SK-N-SH treated with all-trans-retinoic acid at 6 μM for 48 hours (cell line): ENCODE results near the gene OR13C2.

ENCODE experiments used
- ATAC-seq: fragments of 200-7000 bp; cut with Tn5 transposase; 3 replicates; pipeline ENCODE4 v1.9.1; 2020; ENCODE audit warnings: mild to moderate bottlenecking, moderate library complexity
- ARNTL ChIP-seq: fragments of 450-650 bp; formaldehyde crosslinking; IDR thresholded peaks from 2 replicates; pipeline ENCODE4 v1.5.0; 2020; ENCODE audit warnings: low read depth, mild to moderate bottlenecking, moderate library complexity, borderline replicate concordance
- BACH2 ChIP-seq: fragments of 250-450 bp; sonication (Bioruptor Pico); IDR thresholded peaks from 2 replicates; pipeline ENCODE4 v1.9.0; 2021; ENCODE audit warnings: mild to moderate bottlenecking, borderline replicate concordance
- CSDC2 ChIP-seq: fragments of 250-450 bp; sonication (Bioruptor Pico); IDR thresholded peaks from 2 replicates; pipeline ENCODE4 v1.5.0; 2020; ENCODE audit warnings: mild to moderate bottlenecking, moderate library complexity
- ESRRG ChIP-seq: fragments of 250-450 bp; sonication (Bioruptor Pico); IDR thresholded peaks from 2 replicates; pipeline ENCODE4 v1.6.1; 2021; ENCODE audit warnings: mild to moderate bottlenecking
- GLIS3 ChIP-seq: fragments of 250-450 bp; sonication (Bioruptor Pico); IDR thresholded peaks from 2 replicates; pipeline ENCODE4 v1.5.0; 2020; ENCODE audit warnings: mild to moderate bottlenecking, moderate library complexity
- ISL1 ChIP-seq: fragments of 250-450 bp; sonication (Bioruptor Pico); IDR thresholded peaks from 2 replicates; pipeline ENCODE4 v2.1.2; 2022; ENCODE audit warnings: mild to moderate bottlenecking, moderate library complexity
- PPARA ChIP-seq: fragments of 250-450 bp; sonication (Bioruptor Pico); IDR thresholded peaks from 2 replicates; pipeline ENCODE4 v1.5.0; 2020; ENCODE audit warnings: mild to moderate bottlenecking, borderline replicate concordance
- RARB ChIP-seq: fragments of 250-450 bp; sonication (Bioruptor Pico); IDR thresholded peaks from 2 replicates; pipeline ENCODE4 v1.8.0; 2021; ENCODE audit warnings: mild to moderate bottlenecking, moderate library complexity
- SNAI2 ChIP-seq: fragments of 250-450 bp; sonication (Bioruptor Pico); IDR thresholded peaks from 2 replicates; pipeline ENCODE4 v1.5.0; 2020; ENCODE audit warnings: mild to moderate bottlenecking, moderate library complexity
- TCF4 ChIP-seq: fragments of 250-450 bp; sonication (Bioruptor Pico); IDR thresholded peaks from 2 replicates; pipeline ENCODE4 v1.8.0; 2021; ENCODE audit warnings: mild to moderate bottlenecking, moderate library complexity, borderline replicate concordance
- TOX ChIP-seq: fragments of 250-450 bp; sonication (Bioruptor Pico); IDR thresholded peaks from 2 replicates; pipeline ENCODE4 v1.8.0; 2021; ENCODE audit warnings: mild to moderate bottlenecking, moderate library complexity, borderline replicate concordance
- ZFP3 ChIP-seq: fragments of 250-450 bp; sonication (Bioruptor Pico); IDR thresholded peaks from 2 replicates; pipeline ENCODE4 v1.5.0; 2020; ENCODE audit warnings: mild to moderate bottlenecking, moderate library complexity
- ZFP30 ChIP-seq: fragments of 450-650 bp; formaldehyde crosslinking; IDR thresholded peaks from 2 replicates; pipeline ENCODE4 v1.5.0; 2022; ENCODE audit warnings: mild to moderate bottlenecking, moderate library complexity
- ZNF70 ChIP-seq: fragments of 450-650 bp; formaldehyde crosslinking; IDR thresholded peaks from 2 replicates; pipeline ENCODE4 v1.5.0; 2020; ENCODE audit warnings: mild to moderate bottlenecking, moderate library complexity
- ZNF8 ChIP-seq: fragments of 450-650 bp; formaldehyde crosslinking; IDR thresholded peaks from 2 replicates; pipeline ENCODE4 v1.5.0; 2020; ENCODE audit warnings: mild to moderate bottlenecking, moderate library complexity
- TF ChIP-seq, protein P1 (sequence below): fragments of 250-450 bp; sonication (Bioruptor Pico); IDR thresholded peaks from 2 replicates; pipeline ENCODE4 v1.5.1; 2020; ENCODE audit warnings: low read depth, mild to moderate bottlenecking, moderate library complexity
- TF ChIP-seq, protein P2 (sequence below): fragments of 250-450 bp; sonication (Bioruptor Pico); IDR thresholded peaks from 2 replicates; pipeline ENCODE4 v1.5.1; 2021; ENCODE audit warnings: mild to moderate bottlenecking, moderate library complexity
- TF ChIP-seq, protein P3 (sequence below): fragments of 250-450 bp; sonication (Bioruptor Pico); IDR thresholded peaks from 2 replicates; pipeline ENCODE4 v1.5.0; 2020; ENCODE audit warnings: mild to moderate bottlenecking, moderate library complexity
- TF ChIP-seq, protein P4 (sequence below): fragments of 250-450 bp; sonication (Bioruptor Pico); IDR thresholded peaks from 2 replicates; pipeline ENCODE4 v1.8.0; 2021; ENCODE audit warnings: low read depth, mild to moderate bottlenecking, moderate library complexity, borderline replicate concordance

Gene OR13C2

DNA sequence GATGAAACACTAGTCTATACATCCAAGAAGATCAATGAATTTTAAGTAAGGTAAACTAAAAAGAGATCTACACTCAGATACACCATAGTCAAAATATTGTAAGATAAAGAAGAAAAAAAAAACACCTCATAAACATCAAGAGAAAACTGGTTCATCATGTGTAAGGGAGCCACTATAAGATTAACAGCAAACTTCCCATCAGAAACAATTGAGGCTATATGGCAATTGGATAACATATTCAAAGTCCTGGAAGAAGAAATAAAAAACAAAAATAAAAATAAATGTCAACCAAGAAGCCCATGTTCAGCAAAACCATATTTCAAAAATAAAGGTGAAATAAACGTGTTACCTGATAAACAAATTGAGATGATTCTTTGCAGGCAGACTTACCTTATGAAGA lies 32.8 kb downstream of the OR13C2 start:
- no peak for ATAC-seq
- TF ChIP-seq ESRRG (no peak), RARB (no peak), SNAI2 (no peak), ZFP3 (no peak), ARNTL (CRISPR knock-in tag) (no peak), ZNF70 (no peak), TCF4 (CRISPR knock-in tag) (no peak), ISL1 (CRISPR knock-in tag) (no peak), CSDC2 (CRISPR knock-in tag) (no peak), BACH2 (CRISPR knock-in tag) (no peak)
- TF ChIP-seq, protein P1, sequence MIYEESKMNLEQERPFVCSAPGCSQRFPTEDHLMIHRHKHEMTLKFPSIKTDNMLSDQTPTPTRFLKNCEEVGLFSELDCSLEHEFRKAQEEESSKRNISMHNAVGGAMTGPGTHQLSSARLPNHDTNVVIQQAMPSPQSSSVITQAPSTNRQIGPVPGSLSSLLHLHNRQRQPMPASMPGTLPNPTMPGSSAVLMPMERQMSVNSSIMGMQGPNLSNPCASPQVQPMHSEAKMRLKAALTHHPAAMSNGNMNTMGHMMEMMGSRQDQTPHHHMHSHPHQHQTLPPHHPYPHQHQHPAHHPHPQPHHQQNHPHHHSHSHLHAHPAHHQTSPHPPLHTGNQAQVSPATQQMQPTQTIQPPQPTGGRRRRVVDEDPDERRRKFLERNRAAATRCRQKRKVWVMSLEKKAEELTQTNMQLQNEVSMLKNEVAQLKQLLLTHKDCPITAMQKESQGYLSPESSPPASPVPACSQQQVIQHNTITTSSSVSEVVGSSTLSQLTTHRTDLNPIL (CRISPR knock-in tag): no peak
- TF ChIP-seq, protein P2, sequence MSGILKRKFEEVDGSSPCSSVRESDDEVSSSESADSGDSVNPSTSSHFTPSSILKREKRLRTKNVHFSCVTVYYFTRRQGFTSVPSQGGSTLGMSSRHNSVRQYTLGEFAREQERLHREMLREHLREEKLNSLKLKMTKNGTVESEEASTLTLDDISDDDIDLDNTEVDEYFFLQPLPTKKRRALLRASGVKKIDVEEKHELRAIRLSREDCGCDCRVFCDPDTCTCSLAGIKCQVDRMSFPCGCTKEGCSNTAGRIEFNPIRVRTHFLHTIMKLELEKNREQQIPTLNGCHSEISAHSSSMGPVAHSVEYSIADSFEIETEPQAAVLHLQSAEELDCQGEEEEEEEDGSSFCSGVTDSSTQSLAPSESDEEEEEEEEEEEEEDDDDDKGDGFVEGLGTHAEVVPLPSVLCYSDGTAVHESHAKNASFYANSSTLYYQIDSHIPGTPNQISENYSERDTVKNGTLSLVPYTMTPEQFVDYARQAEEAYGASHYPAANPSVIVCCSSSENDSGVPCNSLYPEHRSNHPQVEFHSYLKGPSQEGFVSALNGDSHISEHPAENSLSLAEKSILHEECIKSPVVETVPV (CRISPR knock-in tag): no peak
- TF ChIP-seq, protein P3, sequence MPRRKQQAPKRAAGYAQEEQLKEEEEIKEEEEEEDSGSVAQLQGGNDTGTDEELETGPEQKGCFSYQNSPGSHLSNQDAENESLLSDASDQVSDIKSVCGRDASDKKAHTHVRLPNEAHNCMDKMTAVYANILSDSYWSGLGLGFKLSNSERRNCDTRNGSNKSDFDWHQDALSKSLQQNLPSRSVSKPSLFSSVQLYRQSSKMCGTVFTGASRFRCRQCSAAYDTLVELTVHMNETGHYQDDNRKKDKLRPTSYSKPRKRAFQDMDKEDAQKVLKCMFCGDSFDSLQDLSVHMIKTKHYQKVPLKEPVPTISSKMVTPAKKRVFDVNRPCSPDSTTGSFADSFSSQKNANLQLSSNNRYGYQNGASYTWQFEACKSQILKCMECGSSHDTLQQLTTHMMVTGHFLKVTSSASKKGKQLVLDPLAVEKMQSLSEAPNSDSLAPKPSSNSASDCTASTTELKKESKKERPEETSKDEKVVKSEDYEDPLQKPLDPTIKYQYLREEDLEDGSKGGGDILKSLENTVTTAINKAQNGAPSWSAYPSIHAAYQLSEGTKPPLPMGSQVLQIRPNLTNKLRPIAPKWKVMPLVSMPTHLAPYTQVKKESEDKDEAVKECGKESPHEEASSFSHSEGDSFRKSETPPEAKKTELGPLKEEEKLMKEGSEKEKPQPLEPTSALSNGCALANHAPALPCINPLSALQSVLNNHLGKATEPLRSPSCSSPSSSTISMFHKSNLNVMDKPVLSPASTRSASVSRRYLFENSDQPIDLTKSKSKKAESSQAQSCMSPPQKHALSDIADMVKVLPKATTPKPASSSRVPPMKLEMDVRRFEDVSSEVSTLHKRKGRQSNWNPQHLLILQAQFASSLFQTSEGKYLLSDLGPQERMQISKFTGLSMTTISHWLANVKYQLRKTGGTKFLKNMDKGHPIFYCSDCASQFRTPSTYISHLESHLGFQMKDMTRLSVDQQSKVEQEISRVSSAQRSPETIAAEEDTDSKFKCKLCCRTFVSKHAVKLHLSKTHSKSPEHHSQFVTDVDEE (CRISPR knock-in tag): no peak

DNA sequence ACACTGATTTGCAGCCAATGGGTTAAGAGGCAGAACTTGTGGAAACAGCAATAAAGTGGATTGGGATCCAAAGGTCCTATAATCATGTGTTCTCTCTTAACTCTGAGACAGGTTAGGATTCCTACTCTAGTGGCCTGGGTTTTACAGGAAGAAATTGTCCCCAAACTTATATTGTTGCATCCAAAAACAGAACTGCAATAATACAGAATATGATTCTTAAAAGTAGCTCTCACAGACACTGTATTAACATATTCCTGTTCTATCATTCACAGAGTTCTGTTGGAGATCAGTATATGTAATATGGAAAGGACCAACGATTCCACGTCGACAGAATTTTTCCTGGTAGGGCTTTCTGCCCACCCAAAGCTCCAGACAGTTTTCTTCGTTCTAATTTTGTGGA lies 36.6 kb downstream of the OR13C2 start, which contains the start of gene OR13C8:
Gene OR13C8, plus strand, starts transcription at position 301 of the 400 bp plus-strand sequence. Its CDS starts 0 bp downstream, at position 301.
- TF ChIP-seq BACH2 (CRISPR knock-in tag): no peak
- TF ChIP-seq, protein P4, sequence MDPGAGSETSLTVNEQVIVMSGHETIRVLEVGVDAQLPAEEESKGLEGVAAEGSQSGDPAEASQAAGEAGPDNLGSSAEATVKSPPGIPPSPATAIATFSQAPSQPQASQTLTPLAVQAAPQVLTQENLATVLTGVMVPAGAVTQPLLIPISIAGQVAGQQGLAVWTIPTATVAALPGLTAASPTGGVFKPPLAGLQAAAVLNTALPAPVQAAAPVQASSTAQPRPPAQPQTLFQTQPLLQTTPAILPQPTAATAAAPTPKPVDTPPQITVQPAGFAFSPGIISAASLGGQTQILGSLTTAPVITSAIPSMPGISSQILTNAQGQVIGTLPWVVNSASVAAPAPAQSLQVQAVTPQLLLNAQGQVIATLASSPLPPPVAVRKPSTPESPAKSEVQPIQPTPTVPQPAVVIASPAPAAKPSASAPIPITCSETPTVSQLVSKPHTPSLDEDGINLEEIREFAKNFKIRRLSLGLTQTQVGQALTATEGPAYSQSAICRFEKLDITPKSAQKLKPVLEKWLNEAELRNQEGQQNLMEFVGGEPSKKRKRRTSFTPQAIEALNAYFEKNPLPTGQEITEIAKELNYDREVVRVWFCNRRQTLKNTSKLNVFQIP (CRISPR knock-in tag): no peak
- TF ChIP-seq ZFP30 (CRISPR knock-in tag): no peak
- TF ChIP-seq, protein P3 (CRISPR knock-in tag): no peak
- no peak for TF ChIP-seq ZNF8 (CRISPR knock-in tag)
- no peak for TF ChIP-seq SNAI2
- TF ChIP-seq ZFP3: no peak
- TF ChIP-seq PPARA (CRISPR knock-in tag): no peak
- no peak for TF ChIP-seq TOX (CRISPR knock-in tag)
- ATAC-seq: no peak

DNA sequence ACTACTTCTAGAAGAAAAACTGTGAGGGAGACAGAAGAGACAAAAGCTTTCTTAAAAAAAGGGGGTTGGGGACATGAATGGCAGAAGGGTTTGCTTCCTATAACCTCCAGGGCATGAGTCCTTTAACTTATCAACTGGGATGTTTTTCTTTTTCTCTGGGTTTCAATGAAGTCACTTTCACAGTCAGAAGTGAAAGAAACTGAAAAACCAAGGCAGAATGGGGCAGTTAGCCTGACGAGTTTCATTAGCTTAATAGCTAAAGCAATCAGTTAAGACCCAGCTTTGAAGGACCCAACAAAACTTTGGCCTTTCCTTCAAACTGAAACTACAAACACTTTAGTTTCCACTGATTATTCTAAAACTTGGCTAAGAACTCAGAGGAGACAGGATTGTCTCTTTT lies 41.1 kb downstream of the OR13C2 start:
- ATAC-seq: no peak
- TF ChIP-seq, protein P3 (CRISPR knock-in tag): no peak
- TF ChIP-seq TOX (CRISPR knock-in tag) (no peak), ARNTL (CRISPR knock-in tag) (no peak), GLIS3 (CRISPR knock-in tag) (no peak), TCF4 (CRISPR knock-in tag) (no peak), ZNF8 (CRISPR knock-in tag) (no peak)
- TF ChIP-seq, protein P1 (CRISPR knock-in tag): no peak
- TF ChIP-seq, protein P2 (CRISPR knock-in tag): no peak
